Heart right ventricle (tissue), 16 donors: ENCODE measurements around the gene SPEF2. TPM values are rescaled to one million over a fixed set of nuclear protein-coding genes. Genes with fewer than 3 reads are reported as not detected.

Experiments
- ATAC-seq, 8 donors: fragments of 200-7000 bp; cut with Tn5 transposase; one replicate each; pipeline ENCODE4 v1.9.1; 2020; ENCODE audit warnings: mild to moderate bottlenecking in 8 of 8, moderate library complexity in 8 of 8, moderate number of reproducible peaks in 1 of 8
- DNase-seq, 2 donors: peaks; one replicate each; pipeline ENCODE4 v3.0.0-alpha.2; 2020
- H3K27ac ChIP-seq, 10 donors: fragments of 200-600 bp; sonication (generic) in 2 of 10; one replicate each; pipeline versions ENCODE4 v1.5.0 to v1.8.0; 2020 to 2022; ENCODE audit warnings: mild to moderate bottlenecking in 3 of 10
- H3K27me3 ChIP-seq, 7 donors: fragments of 200-600 bp; one replicate each; pipeline ENCODE4 v1.8.0; 2021 to 2022; ENCODE audit warnings: mild to moderate bottlenecking in 2 of 7
- H3K36me3 ChIP-seq, 9 donors: fragments of 200-600 bp; sonication (generic) in 1 of 9; one replicate each; pipeline versions ENCODE4 v1.5.0 to v1.8.0; 2020 to 2022; ENCODE audit warnings: mild to moderate bottlenecking in 2 of 9
- H3K4me1 ChIP-seq, 9 donors: fragments of 200-600 bp; sonication (generic) in 1 of 9; one replicate each; pipeline versions ENCODE4 v1.5.0 to v1.8.0; 2020 to 2022; ENCODE audit warnings: mild to moderate bottlenecking in 4 of 9
- H3K4me3 ChIP-seq, 10 donors: fragments of 200-600 bp; sonication (generic) in 2 of 10; one replicate each; pipeline versions ENCODE4 v1.5.0 to v1.8.0; 2020 to 2022; ENCODE audit warnings: mild to moderate bottlenecking in 7 of 10, moderate library complexity in 2 of 10
- H3K9me3 ChIP-seq, 11 donors: fragments of 200-600 bp in 10 of 11; sonication (generic) in 2 of 11; one replicate each; pipeline versions ENCODE4 v1.5.0 to v1.8.0; 2013 to 2022; ENCODE audit warnings: mild to moderate bottlenecking in 2 of 11, control low read depth in 1 of 11, moderate library complexity in 1 of 11
- CTCF ChIP-seq, 9 donors: fragments of 200-600 bp; sonication (generic) in 2 of 9; IDR thresholded peaks; one replicate each; pipeline versions ENCODE4 v1.5.0 to v1.8.0; 2021 to 2022; ENCODE audit warnings: antibody characterized with exemption in 9 of 9, mild to moderate bottlenecking in 5 of 9, moderate library complexity in 1 of 9
- WGBS, 2 donors: extraction: QIAGEN DNeasy Blood & Tissue Kit; methylation state at CpG; one replicate each; pipeline ENCODE4 v1.1.7; 2013; ENCODE audit warnings: inconsistent platforms in 1 of 2; 5-methylcytosine and 5-hydroxymethylcytosine counted together
- intact Hi-C, 10 donors: fragments of 100-400 bp; cut with DNase I; formaldehyde crosslinking; loops; one replicate each; pipeline versions ENCODE4 v1.11.1 to v1.14.2; 2022
- polyA plus RNA-seq, 2 donors: library from polyadenylated mRNA; stranded (reverse); fragments of 200-250 nt; gene quantifications; one replicate each; pipeline ENCODE4 v1.2.3, GENCODE V29; 2013
- total RNA-seq, 10 donors: library from RNA; stranded (reverse); fragmentation: NEBNext Ultra II Directional in 3 of 10; extraction: Animal tissue kit (Norgen Biotek cat#: 25700) in 3 of 10; gene quantifications; one replicate each; pipeline versions ENCODE4 v1.2.1 to v1.2.4, GENCODE V29; 2021 to 2023
- donor health status: Arrhythmogenic right ventricular cardiomyopathy.
- donor health status: ischemic (EF 13 %, LVEDD 7.1; RV severe dilation, severe dysfunction).
- donor health status: healthy with polysubstance abuse.
- donor health status: DM: no; HTN: yes; CAD: no.
- donor health status: DM: no; HTN: no; CAD: no.
- donor health status: ischemic (EF 25% LVEDD 6.9; RV normal size, moderate dysfunction).
- donor health status: ischemic (EF 25% LVEDD 5.7; RV mildly dilated, moderate dysfunction).
- donor health status: healthy.
- donor health status: DM: yes; HTN: yes; CAD: no.
- donor health status: Ischemic cardiomyopathy.
- donor health status: ischemic (EF 35%, LVEDD 5.7; RV mildly dilated, moderate dysfunction).
- donor health status: nonischemic (EF 11% LVEDD 7.7; RV severe dilation, severe dysfunction).
- donor health status: DM: yes; HTN: yes; CAD: no.
- donor health status: PGD.
- donor health status: ischemic (EF 29% LVEDD 5.4; RV normal size, mild dysfunction).
- donor health status: nonischemic (EF 23%, LVEDD 6.1; RV moderate dilation, normal function).

The SPEF2 gene
- total and polyA plus RNA-seq, 12 donors = 0.42 to 3.2 (median 1.7) TPM

GRCh38 chr5:35826056-35826455, 208.4 kb downstream of the SPEF2 start:
- peaks cover 0 to 7% (median 0%) of the 10 kb centered on the region in 9 donors for H3K4me1 ChIP-seq
- no peak for DNase-seq
- ATAC-seq = no peak
- H3K4me3 ChIP-seq = no peak overlapping the region
- no peaks in the 10 kb centered on the region for H3K9me3 ChIP-seq
- TF ChIP-seq CTCF (IDR thresholded peaks at IDR 0.05) = no peak
- peak overlapping the region in 1 of 10 donors; percentile 2 for H3K27ac ChIP-seq
- WGBS, 2 donors = 78 to 86% methylated on average over 2 to 3 of the region's 3 CpGs
- intact Hi-C loops = no loop called here
- no peaks in the 10 kb centered on the region for H3K36me3 ChIP-seq
- peaks cover 0 to 5% (median 0%) of the 10 kb centered on the region in 7 donors for H3K27me3 ChIP-seq

GRCh38 chr5:35826554-35826953, 208.9 kb downstream of the SPEF2 start:
- Histone ChIP-seq H3K4me1 (peaks cover 0 to 2% (median 0%) of the 10 kb centered on the region in 9 donors), H3K36me3 (no peaks in the 10 kb centered on the region), H3K4me3 (no peak overlapping the region), H3K27me3 (peaks cover 0 to 5% (median 0%) of the 10 kb centered on the region in 7 donors), H3K9me3 (no peaks in the 10 kb centered on the region), H3K27ac (peak overlapping the region in 1 of 10 donors; percentile 2)
- DNase-seq (no peak), ATAC-seq (no peak)
- 80 to 81% methylated on average over 2 of the region's 2 CpGs for WGBS, 2 donors
- intact Hi-C loops = no loop called here
- TF ChIP-seq CTCF (IDR thresholded peaks at IDR 0.05) = no peak

- H3K27me3 ChIP-seq = no peaks in the 10 kb centered on the region
- no peaks in the 10 kb centered on the region for H3K9me3 ChIP-seq
- DNase-seq (no peak), ATAC-seq (no peak)
- H3K4me3 ChIP-seq = no peak overlapping the region
- no peak overlapping the region for H3K27ac ChIP-seq
- no peaks in the 10 kb centered on the region for H3K36me3 ChIP-seq
- no peaks in the 10 kb centered on the region for H3K4me1 ChIP-seq
- no peak for TF ChIP-seq CTCF (IDR thresholded peaks at IDR 0.05)
- intact Hi-C loops = no loop called here
- WGBS, 2 donors = 84 to 87% methylated on average over 4 of the region's 4 CpGs
These were observed 210.5 kb downstream of the SPEF2 start for GRCh38 chr5:35828082-35828598.

- no peaks in the 10 kb centered on the region for H3K4me1 ChIP-seq
- TF ChIP-seq CTCF (IDR thresholded peaks at IDR 0.05) = no peak
- H3K27ac ChIP-seq = peak overlapping the region in 1 of 10 donors; percentile 32
- intact Hi-C loops = no loop called here
- 70 to 75% methylated on average over 4 of the region's 4 CpGs for WGBS, 2 donors
- no peaks in the 10 kb centered on the region for H3K36me3 ChIP-seq
- no peak for DNase-seq
- no peaks in the 10 kb centered on the region for H3K27me3 ChIP-seq
- ATAC-seq = no peak
- H3K4me3 ChIP-seq = no peak overlapping the region
- no peaks in the 10 kb centered on the region for H3K9me3 ChIP-seq
These were observed 212.9 kb downstream of the SPEF2 start for GRCh38 chr5:35830587-35830986.
